Transverse colon (tissue), 4 donors: ENCODE data around the gene ATXN10. TPM values are rescaled to one million over a fixed set of nuclear protein-coding genes. Genes with fewer than 3 reads are reported as not detected.
A peak's percentile ranks its signal among the peaks of the same experiment; 100 is the strongest.
"Not testable (repeated sequence)": the region's sequence is repeated elsewhere in the genome, so short reads cannot be mapped to it uniquely, and the experiment has no call there.

Source experiments
- DNase-seq: peaks from one replicate; pipeline ENCODE4 v3.0.0-alpha.2; 2019
- H3K27ac ChIP-seq, 4 donors: fragments of 200-600 bp; sonication (generic); 2 replicates each; pipeline ENCODE4 v1.5.1; 2016 to 2018; ENCODE audit warnings: inconsistent platforms in 4 of 4
- H3K27me3 ChIP-seq: fragments of 200-600 bp; sonication (generic); 2 replicates; pipeline ENCODE4 v1.5.1; 2017; ENCODE audit warnings: inconsistent platforms
- H3K36me3 ChIP-seq, 4 donors: fragments of 200-600 bp; sonication (generic); 2 replicates each; pipeline ENCODE4 v1.5.1; 2017 to 2019; ENCODE audit warnings: inconsistent platforms in 4 of 4
- H3K4me1 ChIP-seq, 4 donors: fragments of 200-600 bp; sonication (generic); 2 replicates each; pipeline ENCODE4 v1.5.1; 2017 to 2020; ENCODE audit warnings: inconsistent platforms in 4 of 4
- H3K4me3 ChIP-seq, 4 donors: fragments of 200-600 bp; sonication (generic); 1 replicate in 1 of 4; 2 replicates in 3 of 4; pipeline versions ENCODE4 v1.5.1 to v1.6.1; 2017 to 2019; ENCODE audit warnings: inconsistent platforms in 4 of 4
- H3K9me3 ChIP-seq, 2 donors: fragments of 200-600 bp; sonication (generic); 2 replicates each; pipeline ENCODE4 v1.5.1; 2017 to 2019; ENCODE audit warnings: inconsistent platforms in 2 of 2
- EP300 ChIP-seq: sonication (generic); formaldehyde crosslinking; IDR thresholded peaks from one replicate; pipeline ENCODE4 v1.6.1; 2017; ENCODE audit warnings: antibody characterized with exemption, low read depth
- POLR2A ChIP-seq: fragments of 450-650 bp; IDR thresholded peaks from one replicate; pipeline ENCODE4 v1.6.1; 2016; ENCODE audit warnings: antibody characterized with exemption, mild to moderate bottlenecking, moderate library complexity
- POLR2AphosphoS5 ChIP-seq, 3 donors: sonication (generic); formaldehyde crosslinking; IDR thresholded peaks; one replicate each; pipeline ENCODE4 v1.6.1; 2016; ENCODE audit warnings: antibody characterized with exemption in 3 of 3
- WGBS, 2 donors: methylation state at CpG; one replicate each; pipeline ENCODE4 v1.1.5; 2018; ENCODE audit warnings: low coverage in 1 of 2; 5-methylcytosine and 5-hydroxymethylcytosine counted together
- in situ Hi-C, 4 donors: fragments of 200-750 bp; cut with MboI; loops; one replicate each; pipeline versions ENCODE4 v1.15.0 to v1.15.1; 2017; ENCODE audit warnings: low sequenced_read_pairs in 3 of 4, low pct_ligation_motif_present in 1 of 4, low pct_unique_long_range_greater_than_20kb in 1 of 4
- intact Hi-C: fragments of 100-400 bp; cut with DNase I; formaldehyde crosslinking; loops from one replicate; pipeline ENCODE4 v1.15.1; 2023; ENCODE audit warnings: low total_unique reads
- total RNA-seq, 4 donors: library from RNA; depleted of rRNA; stranded (reverse); fragments of >200 nt; gene quantifications; one replicate each; pipeline ENCODE4 v1.1.0, GENCODE V29; 2016
- TF ChIP-seq, protein P1 (sequence below), 5 experiments: fragments of 200-600 bp in 3 of 5; fragments of 450-650 bp in 2 of 5; sonication (generic) in 3 of 5; IDR thresholded peaks; 1 replicate in 2 of 5; 2 replicates in 3 of 5; pipeline ENCODE4 v1.5.1; 2016 to 2017; ENCODE audit warnings: antibody characterized with exemption in 5 of 5, inconsistent platforms in 3 of 5, mild to moderate bottlenecking in 2 of 5, moderate library complexity in 1 of 5

ATXN10 gene
- total RNA-seq, 4 donors from 2014 or later, result 27.3 to 88.3 (median 47.8) TPM

DNA sequence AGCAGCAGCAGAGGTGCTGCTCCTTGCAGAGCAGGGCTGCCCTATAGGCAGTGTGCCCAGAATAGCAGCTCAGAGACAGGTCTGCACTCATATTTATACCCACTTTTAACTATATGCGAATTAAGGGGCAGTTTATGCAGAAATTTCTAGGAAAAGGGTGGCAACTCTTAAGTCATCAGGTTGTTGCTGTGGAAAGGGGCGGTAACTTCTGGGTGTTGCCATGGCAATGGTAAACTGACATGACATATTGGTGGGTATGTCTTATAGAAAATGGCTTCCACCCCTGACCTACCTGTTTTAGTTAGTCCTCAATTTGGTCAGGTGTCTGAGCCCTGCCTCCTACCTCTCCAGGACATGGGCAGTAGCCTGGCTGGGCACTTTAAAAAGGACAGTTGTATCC is 122.3 kb downstream of the ATXN10 start:
- in situ Hi-C loops, result no loop called here
- TF ChIP-seq POLR2A (no peak), POLR2AphosphoS5 (IDR thresholded peaks at IDR 0.05) (no peak), EP300 (no peak)
- TF ChIP-seq, protein P1, sequence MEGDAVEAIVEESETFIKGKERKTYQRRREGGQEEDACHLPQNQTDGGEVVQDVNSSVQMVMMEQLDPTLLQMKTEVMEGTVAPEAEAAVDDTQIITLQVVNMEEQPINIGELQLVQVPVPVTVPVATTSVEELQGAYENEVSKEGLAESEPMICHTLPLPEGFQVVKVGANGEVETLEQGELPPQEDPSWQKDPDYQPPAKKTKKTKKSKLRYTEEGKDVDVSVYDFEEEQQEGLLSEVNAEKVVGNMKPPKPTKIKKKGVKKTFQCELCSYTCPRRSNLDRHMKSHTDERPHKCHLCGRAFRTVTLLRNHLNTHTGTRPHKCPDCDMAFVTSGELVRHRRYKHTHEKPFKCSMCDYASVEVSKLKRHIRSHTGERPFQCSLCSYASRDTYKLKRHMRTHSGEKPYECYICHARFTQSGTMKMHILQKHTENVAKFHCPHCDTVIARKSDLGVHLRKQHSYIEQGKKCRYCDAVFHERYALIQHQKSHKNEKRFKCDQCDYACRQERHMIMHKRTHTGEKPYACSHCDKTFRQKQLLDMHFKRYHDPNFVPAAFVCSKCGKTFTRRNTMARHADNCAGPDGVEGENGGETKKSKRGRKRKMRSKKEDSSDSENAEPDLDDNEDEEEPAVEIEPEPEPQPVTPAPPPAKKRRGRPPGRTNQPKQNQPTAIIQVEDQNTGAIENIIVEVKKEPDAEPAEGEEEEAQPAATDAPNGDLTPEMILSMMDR (IDR thresholded peaks at IDR 0.05), result no peak
- Histone ChIP-seq H3K27me3 (no peaks in the 10 kb centered on the region), H3K36me3 (peaks cover 0 to 35% (median 5%) of the 10 kb centered on the region in 4 donors), H3K4me1 (peaks cover 0 to 2% (median under 1%) of the 10 kb centered on the region in 4 donors), H3K27ac (no peak overlapping the region), H3K4me3 (no peak overlapping the region), H3K9me3 (peaks cover 22 to 24% of the 10 kb centered on the region in 2 donors)
- intact Hi-C loops, result no loop called here
- DNase-seq, result no peak
- WGBS, 2 donors, result 91 to 100% methylated on average over 2 of the region's 2 CpGs

DNA sequence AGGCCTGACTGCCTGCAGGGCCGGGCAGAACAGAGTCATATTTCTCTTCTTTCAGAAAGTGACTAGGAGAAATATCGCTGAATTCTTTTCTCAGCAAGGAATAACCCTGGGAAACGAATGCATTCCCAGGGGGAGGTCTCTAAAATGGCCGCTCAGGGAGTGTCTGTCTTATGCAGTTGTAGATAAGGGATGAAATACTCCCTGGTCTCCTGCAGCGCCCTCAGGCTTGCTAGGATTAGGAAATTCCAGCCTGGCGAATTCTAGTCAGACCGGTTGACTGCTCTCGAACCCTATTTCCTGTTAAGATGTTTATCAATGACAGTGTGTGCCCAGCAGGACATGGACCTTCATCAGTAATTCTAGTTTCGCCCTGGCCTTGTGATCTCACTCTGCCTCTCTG is 124.4 kb downstream of the ATXN10 start:
- in situ Hi-C loops, H3K4me1 ChIP-seq, intact Hi-C loops, H3K27me3 ChIP-seq, H3K27ac ChIP-seq, DNase-seq, H3K4me3 ChIP-seq: not testable (repeated sequence)
- Histone ChIP-seq H3K36me3 (peaks cover 0 to 35% (median 5%) of the 10 kb centered on the region in 4 donors), H3K9me3 (peaks cover 22 to 24% of the 10 kb centered on the region in 2 donors)
- 92 to 98% methylated on average over 4 to 9 of the region's 9 CpGs for WGBS, 2 donors

DNA sequence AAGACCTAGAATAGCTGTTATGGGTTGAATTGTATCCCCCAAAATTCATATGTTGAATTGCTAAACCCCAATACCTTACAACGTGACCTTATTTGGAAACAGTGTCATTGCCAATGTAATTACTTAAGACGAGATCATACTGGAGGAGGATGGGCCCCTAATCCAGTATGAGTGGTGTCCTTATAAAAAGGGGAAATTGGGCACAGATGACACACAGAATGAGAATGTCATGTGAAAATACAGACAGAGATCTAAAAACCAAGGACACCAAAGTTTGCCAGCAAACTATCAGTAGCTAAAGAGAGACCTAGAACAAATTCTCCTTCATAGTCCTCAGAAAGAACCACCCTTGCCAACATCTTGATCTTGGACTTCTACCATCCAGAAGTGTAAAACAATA is 127.7 kb downstream of the ATXN10 start:
- H3K4me1 ChIP-seq, result peaks cover 0 to 8% (median 0%) of the 10 kb centered on the region in 4 donors
- H3K9me3 ChIP-seq, result peaks cover 21 to 22% of the 10 kb centered on the region in 2 donors
- H3K27ac ChIP-seq, result peak overlapping the region in 1 of 4 donors; percentile 7
- TF ChIP-seq EP300 (no peak), POLR2A (no peak), POLR2AphosphoS5 (IDR thresholded peaks at IDR 0.05) (no peak)
- TF ChIP-seq, protein P1 (IDR thresholded peaks at IDR 0.05), result no peak
- in situ Hi-C loops, result no loop called here
- no peak overlapping the region for H3K4me3 ChIP-seq
- intact Hi-C loops, result no loop called here
- H3K27me3 ChIP-seq, result no peaks in the 10 kb centered on the region
- 85 to 90% methylated on average over 2 of the region's 2 CpGs for WGBS, 2 donors
- no peak for DNase-seq
- peaks cover 0 to 24% (median 4%) of the 10 kb centered on the region in 4 donors for H3K36me3 ChIP-seq

DNA sequence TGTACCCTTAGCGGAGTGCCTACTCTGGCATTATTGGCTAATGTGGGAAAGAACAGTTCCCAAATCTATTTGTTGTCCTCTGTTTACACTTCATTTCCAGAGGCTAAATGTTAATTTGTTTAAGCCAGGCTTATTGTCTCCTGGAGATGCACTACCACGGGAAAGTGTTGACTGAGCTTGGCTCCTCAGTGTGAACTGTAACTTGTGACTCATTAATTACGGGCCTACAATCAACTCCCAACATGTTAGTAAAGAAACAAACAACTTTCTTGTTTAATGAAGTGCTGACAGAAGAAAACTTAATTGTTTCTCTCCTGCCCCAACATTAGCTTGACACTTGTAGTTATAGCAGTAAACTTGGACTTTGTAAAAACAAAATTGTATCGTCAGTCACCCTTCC is 130.4 kb downstream of the ATXN10 start:
- Histone ChIP-seq H3K9me3 (no peaks in the 10 kb centered on the region), H3K4me1 (peaks cover 0 to 14% (median 0%) of the 10 kb centered on the region in 4 donors), H3K27ac (no peak overlapping the region), H3K4me3 (no peak overlapping the region), H3K27me3 (no peaks in the 10 kb centered on the region), H3K36me3 (peaks cover 0 to under 1% (median 0%) of the 10 kb centered on the region in 4 donors)
- no peak for DNase-seq
- intact Hi-C loops, result no loop called here
- TF ChIP-seq POLR2AphosphoS5 (IDR thresholded peaks at IDR 0.05) (no peak), EP300 (no peak), POLR2A (no peak)
- TF ChIP-seq, protein P1 (IDR thresholded peaks at IDR 0.05), result no peak
- 86% methylated on average over 4 of the region's 4 CpGs for WGBS, 2 donors
- in situ Hi-C loops, result no loop called here
